ENCODE measurements around the gene SLC35F6. TPM values are rescaled to one million over a fixed set of nuclear protein-coding genes. Genes with fewer than 3 reads are reported as not detected.
A peak's percentile ranks its signal among the peaks of the same experiment; 100 is the strongest.
"Not testable (repeated sequence)": the region's sequence is repeated elsewhere in the genome, so short reads cannot be mapped to it uniquely, and the experiment has no call there.

Gene SLC35F6
- polyA plus RNA-seq, 3 donors from 2014 or later, result 6.6 to 13.7 (median 7.3) TPM

GRCh38 chr2:26786207-26787028 is 22.3 kb downstream of the SLC35F6 start:
- Mint-ChIP-seq H3K9me3 (no peaks in the 10 kb centered on the region), H3K4me1 (peaks cover 12 to 17% of the 10 kb centered on the region in 2 donors), H3K27me3 (ENCODE audit: low read depth in 3 of 3) (peaks cover 0 to 9% (median 5%) of the 10 kb centered on the region in 3 donors), H3K36me3 (no peaks in the 10 kb centered on the region), H3K4me3 (peak overlapping the region; percentile 76 to 84 (median 80)), H3K27ac (peak overlapping the region in 2 of 6 donors; percentile 13 to 33)
- DNase-seq, result no peak

GRCh38 chr2:26792720-26793119 is 28.6 kb downstream of the SLC35F6 start:
- no peaks in the 10 kb centered on the region for H3K9me3 Mint-ChIP-seq
- H3K27me3 Mint-ChIP-seq (ENCODE audit: low read depth in 3 of 3), result peaks cover 0 to 2% (median 0%) of the 10 kb centered on the region in 3 donors
- no peak overlapping the region for H3K4me3 Mint-ChIP-seq
- DNase-seq, result no peak
- no peak overlapping the region for H3K27ac Mint-ChIP-seq
- H3K36me3 Mint-ChIP-seq, result no peaks in the 10 kb centered on the region
- H3K4me1 Mint-ChIP-seq, result no peaks in the 10 kb centered on the region

GRCh38 chr2:26793518-26793917 is 29.4 kb downstream of the SLC35F6 start:
- H3K27ac Mint-ChIP-seq, result no peak overlapping the region
- H3K4me1 Mint-ChIP-seq, result no peaks in the 10 kb centered on the region
- H3K4me3 Mint-ChIP-seq, result no peak overlapping the region
- no peak for DNase-seq
- H3K36me3 Mint-ChIP-seq, result no peaks in the 10 kb centered on the region
- H3K9me3 Mint-ChIP-seq, result no peaks in the 10 kb centered on the region
- H3K27me3 Mint-ChIP-seq (ENCODE audit: low read depth in 3 of 3), result peaks cover 0 to 2% (median 0%) of the 10 kb centered on the region in 3 donors

GRCh38 chr2:26795135-26795534 is 31.1 kb downstream of the SLC35F6 start:
- not testable (repeated sequence) for H3K27me3 Mint-ChIP-seq (ENCODE audit: low read depth in 3 of 3); H3K4me3 Mint-ChIP-seq; H3K36me3 Mint-ChIP-seq; H3K27ac Mint-ChIP-seq; H3K9me3 Mint-ChIP-seq; DNase-seq; H3K4me1 Mint-ChIP-seq

DNA sequence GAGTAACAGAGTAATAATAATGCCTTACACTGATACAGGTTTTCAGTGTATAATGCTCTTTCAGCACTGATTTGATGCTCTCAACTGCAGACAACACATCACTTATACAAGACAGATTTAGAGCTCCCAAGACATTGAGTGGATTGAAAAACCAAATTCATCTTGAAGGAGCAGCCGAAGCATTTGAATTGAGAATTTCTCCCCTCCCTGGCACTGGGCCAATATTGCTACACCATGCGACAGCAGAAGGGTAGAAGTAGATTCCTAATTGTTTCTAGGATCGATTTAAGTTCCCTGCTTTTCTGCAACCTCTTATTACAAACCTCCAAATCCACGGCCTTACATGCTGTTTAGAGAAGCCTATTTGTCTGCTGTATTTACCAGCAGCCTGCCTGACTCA is 37.2 kb downstream of the SLC35F6 start:
- Mint-ChIP-seq H3K27ac (peak overlapping the region in 1 of 6 donors; percentile 17), H3K36me3 (no peaks in the 10 kb centered on the region), H3K4me1 (no peaks in the 10 kb centered on the region), H3K9me3 (no peaks in the 10 kb centered on the region), H3K4me3 (no peak overlapping the region), H3K27me3 (ENCODE audit: low read depth in 3 of 3) (peaks cover 0 to 4% (median 1%) of the 10 kb centered on the region in 3 donors)
- no peak for DNase-seq

DNA sequence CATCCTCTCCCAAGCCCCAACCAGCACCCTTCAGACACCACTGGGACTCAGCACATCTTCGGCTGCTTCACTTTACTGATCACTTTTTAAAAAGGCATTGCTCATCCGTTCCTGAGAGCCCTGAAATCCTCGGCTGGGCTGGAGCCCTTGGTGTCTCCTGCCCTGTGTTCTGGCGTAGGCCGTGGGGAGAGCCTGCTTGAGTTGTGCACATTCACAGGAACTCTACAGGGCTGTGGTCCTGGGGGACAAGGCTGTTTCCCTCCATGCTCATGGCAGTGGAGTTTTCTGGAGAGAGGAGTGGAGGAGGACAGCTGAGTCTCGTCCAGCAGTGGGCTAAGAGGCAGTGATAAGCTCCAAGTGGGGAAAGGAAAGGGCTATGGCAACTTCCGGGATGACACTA is 37.7 kb downstream of the SLC35F6 start:
- Mint-ChIP-seq H3K36me3 (no peaks in the 10 kb centered on the region), H3K4me1 (no peaks in the 10 kb centered on the region), H3K27ac (no peak overlapping the region), H3K4me3 (no peak overlapping the region), H3K27me3 (ENCODE audit: low read depth in 3 of 3) (peaks cover 0 to 4% (median 1%) of the 10 kb centered on the region in 3 donors), H3K9me3 (no peaks in the 10 kb centered on the region)
- DNase-seq, result no peak

DNA sequence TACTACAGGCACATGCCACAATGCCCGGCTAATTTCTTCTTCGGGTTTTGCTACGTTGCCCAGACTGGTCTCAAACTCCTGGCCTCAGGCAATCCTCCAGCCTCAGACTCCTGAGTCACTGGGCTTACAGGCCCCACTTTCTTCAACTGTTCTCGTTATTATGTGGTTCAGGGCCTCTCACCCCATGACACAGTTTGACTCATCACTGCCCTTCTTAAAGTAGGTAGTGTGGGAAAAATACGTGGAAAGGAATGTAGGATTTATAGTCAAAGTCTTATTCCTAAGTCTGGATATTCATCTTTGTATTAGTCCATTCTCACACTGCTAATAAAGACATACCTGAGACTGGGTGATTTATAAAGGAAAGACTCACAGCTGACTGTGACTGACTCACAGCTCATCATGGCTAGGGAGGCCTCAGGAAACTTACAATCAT is 41.2 kb downstream of the SLC35F6 start:
- no peaks in the 10 kb centered on the region for H3K4me1 Mint-ChIP-seq
- H3K27ac Mint-ChIP-seq, result no peak overlapping the region
- H3K36me3 Mint-ChIP-seq, result peaks cover 0 to 3% (median 0%) of the 10 kb centered on the region in 3 donors
- no peak overlapping the region for H3K4me3 Mint-ChIP-seq
- H3K9me3 Mint-ChIP-seq, result no peaks in the 10 kb centered on the region
- peaks cover 0 to 4% (median 4%) of the 10 kb centered on the region in 3 donors for H3K27me3 Mint-ChIP-seq (ENCODE audit: low read depth in 3 of 3)
- no peak for DNase-seq

DNA sequence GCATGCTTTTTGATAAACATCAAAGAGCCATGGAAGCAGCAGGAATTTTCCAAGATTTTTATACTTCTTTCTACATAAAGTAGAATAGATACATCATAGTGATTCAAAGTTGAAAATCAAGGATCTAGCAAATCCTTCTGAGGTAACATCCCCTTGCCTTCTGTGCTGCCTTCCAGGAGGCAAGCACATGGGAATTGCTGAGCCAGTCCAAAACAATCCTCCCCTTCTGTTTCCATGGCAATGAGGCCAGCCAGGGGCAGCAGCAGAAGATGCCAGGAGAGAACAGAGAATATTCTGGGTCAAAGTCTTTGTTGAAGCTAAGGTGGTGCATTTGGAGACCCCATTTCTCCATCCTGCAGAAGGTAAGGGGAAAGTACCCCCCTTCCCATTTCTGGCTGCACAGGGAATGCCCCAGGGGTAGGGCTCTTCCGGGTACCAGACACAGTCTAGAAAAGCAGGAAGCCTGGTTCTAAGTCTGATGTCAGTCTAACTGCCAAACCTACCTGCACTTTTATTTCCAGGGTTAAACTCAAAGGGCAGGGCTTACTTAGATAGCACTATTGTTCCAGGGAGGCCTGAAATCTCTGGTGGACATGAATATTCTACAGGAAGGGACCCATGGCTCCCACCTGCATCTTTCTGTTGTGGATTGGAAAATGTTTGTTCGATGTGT is 43.8 kb downstream of the SLC35F6 start:
- H3K27me3 Mint-ChIP-seq (ENCODE audit: low read depth in 3 of 3), result peaks cover 0 to 8% (median 3%) of the 10 kb centered on the region in 3 donors
- H3K4me3 Mint-ChIP-seq, result no peak overlapping the region

DNA sequence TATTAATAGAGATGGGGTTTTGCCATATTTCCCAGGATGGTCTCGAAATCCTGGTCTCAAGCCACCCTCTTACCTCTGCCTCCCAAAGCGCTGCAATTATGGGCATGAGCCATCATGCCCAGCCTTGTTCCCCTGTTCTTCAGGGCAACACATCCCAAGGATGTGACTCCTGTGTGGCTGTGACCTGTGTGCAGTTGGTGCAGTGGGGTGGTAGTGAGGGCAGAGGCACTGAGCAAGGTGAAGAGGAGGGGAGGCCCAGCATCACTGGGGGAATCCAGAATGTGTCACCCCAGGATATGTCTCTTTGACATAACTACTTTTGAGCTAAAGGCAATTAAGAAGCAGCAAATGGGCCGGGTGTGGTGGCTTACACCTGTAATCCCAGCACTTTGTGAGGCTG is 45.1 kb downstream of the SLC35F6 start:
- Mint-ChIP-seq H3K4me1 (no peaks in the 10 kb centered on the region), H3K4me3 (no peak overlapping the region), H3K9me3 (peaks cover 0 to 1% (median 0%) of the 10 kb centered on the region in 6 donors), H3K27me3 (ENCODE audit: low read depth in 3 of 3) (peaks cover 0 to 8% (median 3%) of the 10 kb centered on the region in 3 donors), H3K36me3 (peaks cover 0 to 3% (median 0%) of the 10 kb centered on the region in 3 donors), H3K27ac (no peak overlapping the region)
- no peak for DNase-seq

More for the DNA sequence above, 43.8 kb downstream of the SLC35F6 start:
- Mint-ChIP-seq H3K4me1 (no peaks in the 10 kb centered on the region), H3K36me3 (peaks cover 0 to 3% (median 0%) of the 10 kb centered on the region in 3 donors), H3K9me3 (no peaks in the 10 kb centered on the region), H3K27ac (no peak overlapping the region)
- DNase-seq, result no peak

DNA sequence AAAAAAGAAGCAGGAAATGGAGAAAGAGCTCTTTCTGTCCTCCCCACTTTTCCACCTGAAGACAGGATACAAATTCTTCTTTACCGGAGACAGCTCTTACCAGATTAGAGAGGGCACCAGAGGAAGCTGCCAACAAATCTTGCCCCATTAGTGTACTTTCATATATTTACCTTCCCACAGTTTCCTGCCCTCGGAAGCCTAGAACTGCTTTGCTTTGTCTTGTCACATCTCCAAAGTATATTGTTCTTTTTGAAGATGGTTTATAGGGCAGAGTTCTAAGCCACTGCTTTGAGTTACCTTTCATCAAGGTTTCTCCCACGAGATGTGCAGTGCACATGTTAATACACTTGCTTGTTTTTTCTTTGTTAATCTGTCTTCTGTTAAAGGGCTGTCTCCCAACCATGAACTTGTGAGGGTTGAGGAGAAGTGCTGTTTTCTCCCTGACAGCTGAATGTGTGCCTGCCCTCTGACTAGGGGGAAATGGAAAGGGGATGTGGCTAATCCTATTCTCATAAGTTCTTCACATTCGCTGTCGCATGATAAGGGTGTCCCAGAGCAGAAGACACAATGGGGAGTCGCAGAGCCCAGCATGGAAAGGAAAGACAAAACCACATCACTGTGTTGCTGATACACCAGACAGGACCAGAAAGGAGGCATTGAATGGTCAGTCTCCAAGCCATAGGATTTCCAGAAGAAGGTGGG is 45.9 kb downstream of the SLC35F6 start:
- H3K36me3 Mint-ChIP-seq, result peaks cover 0 to 3% (median 0%) of the 10 kb centered on the region in 3 donors
- H3K27me3 Mint-ChIP-seq (ENCODE audit: low read depth in 3 of 3), result peaks cover 3 to 8% (median 4%) of the 10 kb centered on the region in 3 donors
- H3K4me1 Mint-ChIP-seq, result no peaks in the 10 kb centered on the region
- H3K27ac Mint-ChIP-seq, result peak overlapping the region in 1 of 6 donors; percentile 30
- no peak overlapping the region for H3K4me3 Mint-ChIP-seq
- DNase-seq, result no peak
- H3K9me3 Mint-ChIP-seq, result peaks cover 0 to 1% (median 0%) of the 10 kb centered on the region in 6 donors

DNA sequence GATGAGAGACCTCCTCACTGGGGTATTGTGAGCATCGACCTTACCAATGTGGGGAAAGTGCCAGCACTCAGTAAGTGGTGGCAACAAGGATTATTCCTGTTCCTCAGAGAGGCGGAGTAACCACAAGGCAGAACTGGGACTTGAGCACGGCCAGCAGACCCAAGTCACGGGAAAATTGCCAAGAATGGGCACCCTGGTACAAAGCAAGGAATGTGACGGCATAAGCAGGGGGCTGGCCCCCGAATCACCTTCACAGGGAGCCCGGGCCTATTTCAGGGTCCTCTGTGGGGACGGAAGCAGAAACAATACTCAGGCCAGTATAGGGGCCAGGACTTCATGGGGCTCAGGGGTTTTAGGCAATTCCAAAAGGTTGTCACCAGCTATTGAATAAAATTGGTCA is 47.2 kb downstream of the SLC35F6 start:
- Mint-ChIP-seq H3K36me3 (peaks cover 0 to 3% (median 0%) of the 10 kb centered on the region in 3 donors), H3K4me1 (no peaks in the 10 kb centered on the region), H3K27me3 (ENCODE audit: low read depth in 3 of 3) (peaks cover 6 to 12% (median 8%) of the 10 kb centered on the region in 3 donors)

GRCh38 chr2:26811791-26812694 is 48.0 kb downstream of the SLC35F6 start:
- H3K36me3 Mint-ChIP-seq, result peaks cover 0 to 3% (median 0%) of the 10 kb centered on the region in 3 donors
- H3K4me3 Mint-ChIP-seq, result no peak overlapping the region
- no peak for DNase-seq
- H3K27me3 Mint-ChIP-seq (ENCODE audit: low read depth in 3 of 3), result peaks cover 8 to 15% (median 12%) of the 10 kb centered on the region in 3 donors
- peaks cover 0 to 1% (median 0%) of the 10 kb centered on the region in 6 donors for H3K9me3 Mint-ChIP-seq
- no peaks in the 10 kb centered on the region for H3K4me1 Mint-ChIP-seq
- no peak overlapping the region for H3K27ac Mint-ChIP-seq

More for the DNA sequence above, 47.2 kb downstream of the SLC35F6 start:
- Mint-ChIP-seq H3K9me3 (peaks cover 0 to 1% (median 0%) of the 10 kb centered on the region in 6 donors), H3K27ac (no peak overlapping the region), H3K4me3 (no peak overlapping the region)
- no peak for DNase-seq

DNA sequence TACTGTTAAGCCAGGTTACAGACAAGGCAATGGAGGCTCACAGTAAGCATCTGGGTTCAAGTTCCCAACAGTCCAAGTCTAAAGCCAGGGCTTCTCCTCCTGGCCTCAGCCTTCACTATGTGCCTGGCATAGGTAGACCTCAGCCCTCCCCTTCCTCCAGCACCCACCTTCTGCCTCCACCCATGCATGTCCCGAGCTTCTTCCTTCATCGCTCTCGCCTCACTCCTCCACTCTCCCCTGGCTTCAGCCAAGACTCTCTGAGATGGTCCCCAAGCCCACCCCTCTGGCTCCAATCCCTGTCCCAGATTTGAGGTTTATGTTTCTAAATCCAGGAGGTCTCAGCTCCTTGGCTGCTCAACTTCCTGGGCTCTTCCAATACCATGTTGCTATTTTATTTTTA is 48.6 kb downstream of the SLC35F6 start:
- no peak for DNase-seq
- no peak overlapping the region for H3K27ac Mint-ChIP-seq
- H3K4me1 Mint-ChIP-seq, result no peaks in the 10 kb centered on the region
- H3K4me3 Mint-ChIP-seq, result no peak overlapping the region
- peaks cover 0 to 1% (median 0%) of the 10 kb centered on the region in 6 donors for H3K9me3 Mint-ChIP-seq
- peaks cover 0 to 3% (median 0%) of the 10 kb centered on the region in 3 donors for H3K36me3 Mint-ChIP-seq
- peaks cover 9 to 16% (median 12%) of the 10 kb centered on the region in 3 donors for H3K27me3 Mint-ChIP-seq (ENCODE audit: low read depth in 3 of 3)

Measured in immature natural killer cell (primary cell).